HG03064 (cell line): ENCODE results near the gene C16orf86.

ENCODE experiments used
- ATAC-seq: cut with Tn5 transposase; IDR thresholded peaks from one replicate; pipeline ENCODE4 v1.9.1; 2021; ENCODE audit warnings: low read depth; ENCODE audit not compliant: unreplicated experiment

Gene C16orf86

DNA sequence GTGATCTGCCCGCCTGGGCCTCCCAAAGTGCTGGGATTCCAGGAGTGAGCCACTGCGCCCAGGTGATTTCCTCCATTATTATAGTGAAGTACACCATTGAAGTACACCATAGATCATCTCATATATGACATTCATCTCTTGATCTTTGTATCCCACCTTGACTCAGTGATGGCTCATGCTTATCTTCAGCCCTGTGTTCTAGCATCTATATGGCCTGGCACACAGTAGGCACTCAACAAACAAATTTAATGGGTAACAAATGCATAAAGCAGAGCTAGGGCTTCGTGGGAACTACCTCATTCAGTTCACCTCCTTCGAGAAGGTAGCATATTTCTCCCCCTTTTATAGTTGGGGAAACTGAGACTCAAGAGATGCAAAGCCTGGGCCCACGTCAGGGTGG, 1.0 kb upstream of the C16orf86 start:
- no peak for ATAC-seq

DNA sequence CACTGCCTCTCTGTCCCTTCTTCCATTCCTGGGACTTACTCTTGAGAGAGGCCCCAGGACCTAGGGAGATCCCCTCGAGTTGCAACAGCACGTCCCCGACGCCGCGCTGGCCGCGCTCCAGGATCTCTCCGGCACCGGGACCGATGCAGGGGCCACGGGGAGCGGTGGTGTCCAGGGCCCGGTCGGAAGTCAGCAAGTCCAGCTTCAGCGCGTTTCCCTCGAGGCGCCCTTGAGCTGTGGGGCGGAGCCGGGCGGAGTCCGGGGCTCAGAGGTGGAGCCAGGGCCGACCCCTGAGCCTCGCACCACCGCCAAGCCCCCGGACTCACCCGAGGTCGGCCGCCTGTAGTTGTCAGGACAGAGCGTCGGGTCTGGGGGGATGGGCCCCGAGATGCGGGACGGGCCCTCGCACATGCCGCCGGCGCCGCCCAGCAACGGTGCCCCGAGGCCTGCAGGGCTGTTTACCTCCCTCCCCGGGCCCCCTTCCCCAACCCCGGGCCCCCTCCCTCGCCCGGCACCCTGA, 522 bp upstream of the C16orf86 start:
- no peak for ATAC-seq

DNA sequence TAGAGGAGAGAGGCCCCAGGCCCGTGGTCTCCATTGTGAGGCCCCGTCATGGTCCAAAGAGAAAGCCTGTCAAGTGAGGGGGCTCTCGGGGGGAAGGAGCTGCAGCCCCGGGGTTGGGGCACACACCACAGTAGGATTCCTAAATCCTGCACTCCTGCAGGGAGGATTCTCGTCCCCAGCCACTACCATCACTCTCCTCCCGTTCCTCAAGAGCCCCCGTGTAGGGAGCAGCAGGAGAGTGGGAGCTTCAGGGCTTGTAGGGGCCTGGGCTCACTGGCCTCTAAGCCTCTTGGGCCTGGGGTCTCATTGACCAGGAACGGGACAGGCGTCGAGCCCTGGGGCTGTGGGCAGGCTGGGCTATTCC, 821 bp downstream of the C16orf86 start:
- no peak for ATAC-seq

DNA sequence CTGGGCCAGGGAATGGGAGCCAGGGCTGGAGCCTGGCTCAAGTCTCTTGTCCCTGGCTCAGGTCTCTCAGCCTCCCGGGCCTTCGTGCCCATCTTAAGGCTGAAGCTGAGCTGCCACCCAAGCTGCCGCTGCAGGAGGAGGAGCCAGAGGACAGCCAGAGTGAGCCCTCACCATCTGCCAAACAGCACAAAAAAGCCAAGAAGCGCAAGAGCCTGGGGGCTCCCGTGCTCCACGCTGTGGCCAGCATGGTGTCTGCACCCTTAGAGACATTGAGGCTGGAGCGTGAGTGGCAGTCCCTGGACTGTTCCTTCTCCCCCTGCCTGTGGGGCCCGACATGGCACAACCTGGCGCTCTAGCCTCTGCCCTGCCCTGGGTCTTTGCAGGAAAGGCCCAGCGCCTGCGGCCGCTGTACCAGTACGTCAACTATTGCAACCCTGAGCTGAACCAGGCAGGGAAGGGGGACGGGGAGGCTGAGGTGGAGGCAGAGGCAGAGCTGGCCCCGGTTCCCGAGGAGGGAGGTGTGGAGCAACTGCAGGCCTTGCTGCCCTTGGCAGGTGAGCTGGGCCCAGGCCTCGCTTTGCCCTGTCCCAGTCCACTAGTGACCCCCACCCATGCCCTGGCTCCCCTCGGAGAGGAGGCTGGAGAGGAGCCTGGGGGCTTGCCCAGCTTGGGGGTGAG, 1.3 kb downstream of the C16orf86 start:
- peak; percentile 57 for ATAC-seq

DNA sequence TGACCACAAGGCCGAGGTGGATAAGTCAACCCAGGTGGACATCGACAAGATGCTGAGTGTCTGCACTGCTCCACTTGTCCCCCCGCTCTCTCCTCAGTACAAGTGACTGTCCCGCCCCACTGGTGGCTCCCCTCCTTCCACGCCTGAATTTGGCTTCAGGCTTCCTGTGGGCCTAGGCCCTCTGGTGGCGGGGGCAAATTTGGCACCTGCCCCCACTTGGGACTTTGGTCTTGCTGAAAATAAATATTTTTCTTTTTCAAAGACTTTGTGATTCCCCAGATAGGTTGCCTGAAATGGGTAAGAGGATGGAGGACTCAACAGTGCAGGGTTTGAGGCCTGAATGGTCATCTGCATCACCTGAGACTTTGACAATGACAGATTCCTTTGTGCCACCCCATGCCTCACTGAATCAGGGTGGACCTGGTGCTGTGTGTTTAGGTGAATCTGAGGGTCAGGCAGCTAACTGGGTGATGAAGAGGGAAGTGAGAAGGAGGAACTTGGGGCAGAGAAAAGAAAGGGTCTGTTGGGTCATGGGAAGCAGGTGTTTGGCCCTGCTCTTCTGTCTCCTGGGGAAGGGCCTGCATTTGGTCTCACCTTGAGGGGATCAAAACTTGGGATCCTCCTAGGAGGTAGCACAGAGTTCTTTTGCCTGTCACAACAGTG, 2.0 kb downstream of the C16orf86 start:
- ATAC-seq: no peak

DNA sequence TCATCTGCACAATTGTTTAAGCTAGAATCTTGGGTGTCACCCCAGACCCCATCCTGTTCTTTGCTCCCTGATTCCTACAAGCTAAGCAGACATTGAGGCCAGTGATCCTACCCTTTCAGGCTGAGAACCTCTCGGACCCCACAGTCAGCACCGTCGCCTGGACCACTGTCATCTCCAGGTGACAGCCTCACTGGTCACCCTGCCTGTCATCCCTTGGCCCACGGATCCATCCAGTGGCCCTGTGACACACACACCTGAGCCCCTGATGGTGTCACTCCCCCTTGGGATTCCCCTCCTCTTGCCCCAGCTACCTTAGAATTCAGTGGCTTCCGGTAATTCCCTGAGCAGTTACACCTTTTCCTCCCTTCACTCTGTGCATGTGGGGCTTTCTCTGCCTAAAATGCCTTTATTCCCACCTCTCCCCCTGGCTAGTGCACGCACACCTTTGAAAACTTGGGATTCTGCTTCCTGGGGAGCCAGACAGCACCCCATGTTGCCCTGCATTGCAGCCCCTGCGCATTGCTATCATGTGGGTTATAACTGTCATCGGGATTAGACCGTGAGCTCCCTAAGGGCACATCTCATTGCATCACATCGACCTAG, 3.0 kb downstream of the C16orf86 start:
- ATAC-seq: no peak

DNA sequence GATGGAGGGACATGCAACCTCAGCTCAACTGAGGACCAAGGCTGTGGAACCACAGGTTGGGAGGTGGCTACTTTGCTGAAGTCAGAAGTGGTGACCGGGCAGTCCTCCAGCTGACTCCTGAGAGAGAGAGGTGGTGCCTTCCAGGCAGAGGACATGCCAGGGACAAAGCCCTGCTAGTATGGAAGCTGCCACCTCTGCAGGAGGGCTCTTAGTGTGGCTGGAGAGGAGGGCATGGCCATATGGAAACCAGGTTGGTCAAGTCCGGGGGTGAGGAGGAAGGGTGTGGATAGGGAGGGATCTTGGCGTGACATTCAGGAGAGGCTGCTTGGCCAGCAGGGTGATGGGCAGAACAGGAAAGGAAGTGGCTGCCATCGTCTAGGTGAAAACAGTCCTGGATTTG, 5.7 kb downstream of the C16orf86 start:
- no peak for ATAC-seq

DNA sequence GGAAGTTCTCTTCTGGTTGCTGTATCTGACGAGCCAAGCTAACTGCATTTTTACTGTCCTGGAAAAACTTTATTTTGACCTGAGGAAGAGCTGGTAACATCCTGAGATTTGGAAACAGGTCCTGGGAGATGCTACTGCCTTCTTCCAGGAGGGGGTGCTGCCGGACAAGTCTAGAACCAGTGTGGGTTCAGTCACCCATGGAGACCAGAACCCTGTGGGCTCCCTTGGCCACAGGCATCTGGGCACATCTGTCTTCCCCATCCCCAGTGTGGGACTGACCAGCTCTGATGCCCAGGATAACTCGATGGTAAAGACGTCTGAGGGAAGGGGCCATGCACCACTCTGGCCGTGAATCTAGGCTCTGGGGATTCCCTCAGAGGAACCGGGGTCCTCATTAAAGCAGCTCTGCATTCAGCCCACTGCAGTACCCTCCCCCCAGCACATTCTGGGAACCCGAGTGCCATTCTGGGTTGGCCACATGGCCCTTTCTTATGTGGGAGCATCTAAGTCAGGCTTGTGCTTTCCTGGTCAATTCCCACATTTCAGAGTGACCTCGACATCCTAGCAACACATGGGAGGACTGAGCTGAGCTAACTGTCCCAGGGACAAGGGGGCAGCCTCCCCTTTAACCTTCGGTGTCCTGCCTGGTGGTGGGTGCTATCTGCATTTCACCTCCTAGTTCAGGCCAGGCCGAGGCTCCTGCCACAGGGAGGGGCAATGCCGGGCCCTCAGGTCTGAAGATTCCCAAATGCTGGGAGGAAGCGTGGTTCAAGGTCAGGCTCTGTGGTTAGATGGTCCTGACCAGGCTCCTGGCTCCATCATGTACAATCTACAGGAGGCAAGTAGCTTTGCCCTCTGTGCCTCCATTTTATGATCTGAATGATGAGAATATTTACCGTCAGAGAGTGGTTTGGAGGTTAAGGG, 6.4 kb downstream of the C16orf86 start:
- no peak for ATAC-seq

DNA sequence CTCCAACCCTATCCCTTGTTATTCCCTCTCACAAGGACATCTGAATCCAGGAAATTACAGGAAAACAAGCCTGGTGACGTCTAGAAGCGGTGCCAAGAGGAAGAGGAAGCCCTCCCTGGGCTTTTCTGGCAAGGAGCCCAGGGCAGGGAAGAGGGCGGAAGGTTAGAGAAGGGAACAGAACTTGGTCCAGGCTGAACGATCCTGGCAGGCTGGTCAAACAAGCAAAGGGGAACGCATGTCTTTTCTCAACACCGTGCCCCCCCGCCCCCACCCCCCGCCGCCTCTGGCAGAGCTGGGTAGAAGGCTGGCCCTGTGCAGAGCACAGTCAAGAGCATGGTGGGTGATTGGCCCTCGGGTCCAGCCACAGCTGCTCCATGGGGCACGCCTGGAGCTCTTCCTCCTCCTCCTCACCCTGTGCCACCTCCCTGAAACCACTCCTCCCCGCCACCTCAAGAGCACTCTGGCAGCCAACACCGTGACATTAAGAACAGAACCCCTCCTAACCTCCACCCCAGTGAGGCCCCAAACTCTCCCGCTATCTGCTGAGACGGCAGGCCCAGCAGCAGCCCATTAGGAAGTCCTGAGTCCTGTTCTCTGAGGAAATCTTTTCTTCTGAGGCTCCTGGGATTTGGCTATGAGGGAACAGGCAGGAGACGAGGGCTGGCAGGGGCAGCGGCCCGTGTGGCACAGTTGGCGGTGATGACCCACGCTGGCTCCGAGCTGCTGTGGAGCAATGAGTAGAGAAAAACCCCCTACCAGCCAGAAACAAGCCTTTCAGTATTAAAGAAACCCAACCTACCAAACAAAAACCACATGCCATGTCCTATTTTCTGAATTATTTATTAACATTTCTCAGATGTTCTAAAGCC, 7.3 kb downstream of the C16orf86 start:
- no peak for ATAC-seq

DNA sequence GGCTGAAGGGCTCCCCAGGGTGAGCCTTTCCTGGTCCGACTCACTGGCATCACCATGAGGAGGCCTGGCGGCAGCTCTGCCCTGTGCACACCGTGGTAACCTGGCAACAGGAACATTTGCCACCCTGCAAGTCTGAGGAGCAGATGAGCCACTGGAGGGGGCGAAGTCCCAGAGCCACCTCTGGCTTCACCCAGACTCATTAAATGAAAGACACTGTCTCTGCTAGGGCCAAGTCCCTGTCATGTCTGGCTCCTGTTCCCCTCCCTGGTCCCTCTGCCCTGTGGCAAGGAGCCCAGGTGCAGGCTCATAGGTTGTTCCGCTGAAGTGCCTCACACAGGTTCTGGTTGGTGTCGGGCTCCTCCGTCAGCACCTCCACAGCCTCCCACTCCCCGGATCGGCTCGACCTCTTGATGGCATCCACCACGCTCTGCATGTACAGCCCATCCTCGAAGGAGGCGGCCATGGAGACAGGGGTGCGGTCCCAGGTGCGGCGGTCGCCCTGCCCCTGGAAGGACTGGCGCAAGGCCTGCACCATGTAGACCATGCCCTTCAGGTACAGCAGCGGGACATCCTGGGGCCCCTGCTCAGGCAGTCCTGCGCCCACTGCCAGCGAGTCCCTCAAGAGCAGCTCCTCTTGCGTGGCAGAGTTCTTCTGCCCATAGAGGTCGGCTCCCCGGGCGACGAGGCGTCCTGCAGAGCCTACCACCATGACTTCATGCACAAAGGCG, 8.4 kb downstream of the C16orf86 start:
- ATAC-seq: no peak

DNA sequence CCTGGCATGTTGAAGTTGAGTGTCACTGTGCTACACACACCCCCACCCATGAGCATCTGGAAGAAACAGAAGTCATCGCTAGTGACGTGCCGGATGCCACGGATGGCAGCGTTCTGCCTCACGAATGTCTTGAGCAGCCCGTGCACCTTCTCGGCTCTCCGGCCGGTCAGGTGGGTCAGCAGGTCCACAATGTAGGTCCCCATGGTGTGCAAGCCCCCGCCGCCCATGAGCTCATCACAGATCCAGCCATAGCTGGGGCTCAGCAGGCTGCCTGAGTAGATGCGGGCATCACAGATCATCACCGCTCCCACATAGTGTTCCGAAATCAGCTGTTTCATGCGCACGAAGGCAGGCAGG, 8.9 kb downstream of the C16orf86 start:
- ATAC-seq: no peak

DNA sequence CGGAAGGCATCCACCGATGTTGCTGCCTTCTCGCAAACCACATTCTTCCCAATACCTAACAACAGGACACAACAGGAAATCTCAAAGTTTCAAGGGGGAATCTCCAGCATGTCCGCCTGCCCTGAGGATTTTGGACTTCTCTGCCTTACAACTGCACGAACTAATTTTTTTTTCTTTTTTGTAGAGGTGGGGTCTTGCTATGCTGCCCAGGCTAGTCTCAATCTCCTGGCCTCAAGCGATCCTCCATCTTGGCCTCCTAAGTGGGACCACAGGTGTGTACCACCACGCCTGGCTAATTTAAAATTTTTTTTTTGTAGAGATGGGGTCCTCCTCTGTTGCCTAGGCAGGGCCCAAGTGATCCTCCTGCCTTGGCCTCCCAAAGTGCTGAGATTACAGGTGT, 9.4 kb downstream of the C16orf86 start:
- ATAC-seq: no peak

DNA sequence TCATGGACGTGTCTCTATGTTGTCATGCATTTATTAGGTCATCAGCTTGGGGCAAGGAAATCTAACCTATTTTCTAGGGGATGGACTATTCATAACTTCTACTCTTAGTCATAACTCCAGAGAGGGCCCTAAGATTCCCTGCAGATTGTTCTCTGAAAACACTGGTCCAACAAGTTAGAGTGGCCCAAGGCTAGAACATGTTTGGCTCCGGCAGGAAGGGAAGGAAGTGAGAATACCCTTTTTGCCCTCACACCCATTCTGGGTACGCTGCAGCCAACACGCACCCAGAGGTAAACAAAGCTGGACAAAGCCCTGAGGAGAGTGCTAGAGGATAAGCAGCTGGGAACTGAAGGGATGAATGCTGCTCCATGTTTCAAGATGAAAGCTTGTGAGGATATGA, 9.9 kb downstream of the C16orf86 start:
- ATAC-seq: no peak

DNA sequence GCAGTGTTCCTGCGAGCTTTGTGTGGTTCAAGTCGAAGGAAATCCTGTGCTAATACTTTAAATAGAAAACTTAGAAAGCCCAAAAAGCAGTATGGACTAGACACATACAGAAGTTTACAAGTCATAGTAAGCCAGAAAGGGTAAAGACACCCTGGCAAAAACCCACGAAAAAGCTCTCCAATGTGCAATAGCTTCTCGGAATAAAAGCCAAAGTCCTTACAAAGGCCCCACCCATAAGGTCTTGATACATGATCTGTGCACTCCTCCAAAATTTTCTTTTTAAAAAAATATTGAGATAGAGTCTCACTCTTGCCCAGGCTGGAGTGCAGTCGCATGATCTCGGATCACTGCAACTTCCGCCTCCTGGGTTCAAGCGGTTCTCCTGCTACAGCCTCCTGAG, 10.3 kb downstream of the C16orf86 start:
- ATAC-seq: no peak

DNA sequence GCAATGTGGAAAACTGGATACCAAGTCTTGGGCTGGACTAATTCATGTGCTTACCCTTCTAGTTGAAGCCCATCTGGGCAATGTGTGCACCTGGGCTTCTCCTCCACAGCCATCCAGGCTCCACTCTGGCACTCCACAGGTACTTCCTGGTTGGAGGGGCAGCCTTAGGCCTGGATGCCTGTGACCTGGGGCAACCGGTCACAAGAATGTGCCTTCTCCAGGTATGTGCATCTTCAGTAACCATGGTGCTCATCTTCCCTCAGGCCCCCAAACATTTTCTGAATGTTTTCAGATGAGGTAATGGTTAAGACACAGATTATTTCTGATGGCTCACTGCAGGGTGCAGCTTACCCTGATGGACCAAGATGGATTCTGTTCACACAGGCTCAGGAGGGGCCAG, 11.1 kb downstream of the C16orf86 start:
- no peak for ATAC-seq

DNA sequence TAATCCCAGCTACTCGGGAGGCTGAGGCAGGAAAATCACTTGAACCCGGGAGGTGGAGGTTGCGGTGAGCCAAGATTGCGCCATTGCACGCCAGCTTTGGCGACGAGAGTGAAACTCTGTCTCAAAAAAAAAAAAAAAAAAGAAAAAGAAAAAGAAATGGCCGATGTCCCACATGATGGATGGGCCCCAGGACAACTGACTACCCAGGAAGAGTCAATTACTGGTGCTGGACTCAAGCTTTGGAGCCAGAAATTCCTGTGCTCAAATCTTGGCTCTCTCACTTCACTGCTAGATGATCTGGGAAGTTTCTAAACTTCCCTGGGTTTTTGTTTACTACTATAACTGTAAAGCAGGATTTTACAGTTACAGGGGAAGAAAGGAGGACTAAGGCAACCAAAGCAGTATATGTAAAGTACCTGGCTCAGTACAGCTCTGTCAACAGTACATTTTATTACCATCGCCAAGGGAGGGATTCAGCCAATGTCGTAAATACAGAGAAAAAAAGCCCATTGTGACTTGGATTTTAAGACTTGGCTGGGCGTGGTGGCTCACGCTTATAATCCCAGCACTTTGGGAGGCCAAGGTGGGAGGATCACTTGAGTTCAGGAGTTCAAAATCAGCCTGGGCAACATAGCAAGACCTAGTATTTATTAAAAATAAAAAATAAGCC, 11.9 kb downstream of the C16orf86 start:
- no peak for ATAC-seq

DNA sequence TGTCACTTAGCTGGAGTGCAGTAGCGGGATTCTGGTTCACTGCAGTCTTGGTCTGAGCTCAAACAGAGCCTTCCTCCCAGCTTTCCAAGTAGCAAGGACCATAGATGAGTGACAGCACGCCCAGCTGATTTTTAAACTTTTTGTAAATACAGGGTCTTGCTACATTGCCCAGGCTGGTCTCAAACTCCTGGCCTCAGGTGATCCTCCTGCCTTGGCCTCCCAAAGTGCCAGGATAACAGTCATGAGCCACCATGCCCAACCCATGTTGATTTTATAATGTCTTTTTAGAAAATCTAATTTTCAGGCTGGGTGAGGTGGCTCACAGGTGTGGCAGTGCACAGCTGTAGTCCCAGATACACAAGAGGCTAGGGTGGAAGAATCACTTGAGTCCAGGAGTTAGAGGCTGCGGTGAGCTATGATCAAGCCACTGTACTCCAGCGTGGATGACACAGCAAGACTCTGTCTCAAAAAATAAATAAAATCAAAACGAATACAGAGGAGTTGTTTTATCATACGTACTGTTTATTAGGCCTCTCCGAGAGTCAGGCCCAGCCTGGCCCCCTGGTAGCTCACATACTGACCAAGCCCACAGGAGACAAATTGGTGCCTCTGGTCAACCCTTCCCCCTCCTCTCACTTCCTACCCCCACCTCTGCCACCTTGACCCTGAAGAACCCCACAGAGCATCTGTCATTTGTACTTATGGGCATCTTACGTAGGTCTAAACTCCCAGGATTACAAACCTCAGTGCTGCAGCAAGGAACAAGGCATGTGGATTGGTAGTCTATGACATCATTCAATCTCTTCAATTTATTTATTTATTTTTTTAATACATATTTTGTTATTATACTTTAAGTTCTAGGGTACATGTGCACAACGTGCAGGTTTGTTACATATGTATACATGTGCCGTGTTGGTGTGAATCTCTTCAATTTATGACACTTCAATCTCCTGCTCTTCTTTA, 13.6 kb downstream of the C16orf86 start:
- ATAC-seq: no peak

DNA sequence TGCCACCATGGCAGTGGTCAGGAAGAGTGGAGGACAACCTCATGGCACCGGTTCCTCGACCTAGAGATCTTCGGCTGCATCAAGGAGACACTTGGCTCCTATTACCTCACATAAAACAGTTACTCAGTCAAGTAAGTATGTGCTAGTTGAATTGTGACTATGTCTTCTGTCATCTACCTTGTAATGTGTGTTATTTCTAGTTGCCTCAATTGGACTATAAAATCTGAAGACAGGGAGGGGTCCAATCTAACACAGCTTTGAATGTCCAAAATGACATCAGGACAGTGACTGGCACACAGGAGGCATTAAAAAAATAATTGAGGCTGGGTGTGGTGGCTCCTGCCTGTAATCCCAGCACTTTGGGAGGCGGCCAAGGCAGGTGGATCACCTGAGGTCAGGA, 17.2 kb downstream of the C16orf86 start:
- no peak for ATAC-seq
